ENCODE results near the gene DUSP22. TPM values are rescaled to one million over a fixed set of nuclear protein-coding genes. Genes with fewer than 3 reads are reported as not detected.

DUSP22 gene
- total RNA-seq, 4 donors from 2014 or later, result 34.7 to 75.9 (median 48.5) TPM

DNA sequence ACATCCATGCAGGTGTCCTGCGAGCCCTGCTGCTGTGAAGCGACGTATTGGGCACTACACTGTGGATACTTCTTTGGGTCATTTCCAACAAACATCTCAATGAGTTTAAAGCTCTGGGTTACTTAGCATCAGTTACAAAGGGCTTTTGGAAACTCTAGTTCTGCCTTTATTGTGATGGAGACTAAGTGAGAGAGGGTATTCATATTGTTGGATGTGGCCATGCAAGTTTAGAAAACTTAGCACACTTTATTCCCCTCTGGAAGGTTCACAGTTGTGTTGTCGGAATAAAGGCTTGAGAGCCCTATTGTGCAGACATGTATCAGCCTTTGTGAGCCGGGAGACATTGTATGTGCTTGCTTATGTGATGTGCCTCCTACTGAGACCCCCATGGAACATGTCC, 22.1 kb downstream of the DUSP22 start:
- H3K4me1 ChIP-seq, result peaks cover 0 to 33% (median 2%) of the 10 kb centered on the region in 4 donors
- DNase-seq, result no peak
- H3K4me3 ChIP-seq, result no peak overlapping the region
- no peaks in the 10 kb centered on the region for H3K9me3 ChIP-seq
- H3K36me3 ChIP-seq, result no peaks in the 10 kb centered on the region
- no peaks in the 10 kb centered on the region for H3K27me3 ChIP-seq
- peak overlapping the region in 1 of 4 donors; percentile 75 for H3K27ac ChIP-seq
- no peak for TF ChIP-seq POLR2A (IDR thresholded peaks at IDR 0.05)
- TF ChIP-seq, protein P1, sequence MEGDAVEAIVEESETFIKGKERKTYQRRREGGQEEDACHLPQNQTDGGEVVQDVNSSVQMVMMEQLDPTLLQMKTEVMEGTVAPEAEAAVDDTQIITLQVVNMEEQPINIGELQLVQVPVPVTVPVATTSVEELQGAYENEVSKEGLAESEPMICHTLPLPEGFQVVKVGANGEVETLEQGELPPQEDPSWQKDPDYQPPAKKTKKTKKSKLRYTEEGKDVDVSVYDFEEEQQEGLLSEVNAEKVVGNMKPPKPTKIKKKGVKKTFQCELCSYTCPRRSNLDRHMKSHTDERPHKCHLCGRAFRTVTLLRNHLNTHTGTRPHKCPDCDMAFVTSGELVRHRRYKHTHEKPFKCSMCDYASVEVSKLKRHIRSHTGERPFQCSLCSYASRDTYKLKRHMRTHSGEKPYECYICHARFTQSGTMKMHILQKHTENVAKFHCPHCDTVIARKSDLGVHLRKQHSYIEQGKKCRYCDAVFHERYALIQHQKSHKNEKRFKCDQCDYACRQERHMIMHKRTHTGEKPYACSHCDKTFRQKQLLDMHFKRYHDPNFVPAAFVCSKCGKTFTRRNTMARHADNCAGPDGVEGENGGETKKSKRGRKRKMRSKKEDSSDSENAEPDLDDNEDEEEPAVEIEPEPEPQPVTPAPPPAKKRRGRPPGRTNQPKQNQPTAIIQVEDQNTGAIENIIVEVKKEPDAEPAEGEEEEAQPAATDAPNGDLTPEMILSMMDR (IDR thresholded peaks at IDR 0.05), result no peak

DNA sequence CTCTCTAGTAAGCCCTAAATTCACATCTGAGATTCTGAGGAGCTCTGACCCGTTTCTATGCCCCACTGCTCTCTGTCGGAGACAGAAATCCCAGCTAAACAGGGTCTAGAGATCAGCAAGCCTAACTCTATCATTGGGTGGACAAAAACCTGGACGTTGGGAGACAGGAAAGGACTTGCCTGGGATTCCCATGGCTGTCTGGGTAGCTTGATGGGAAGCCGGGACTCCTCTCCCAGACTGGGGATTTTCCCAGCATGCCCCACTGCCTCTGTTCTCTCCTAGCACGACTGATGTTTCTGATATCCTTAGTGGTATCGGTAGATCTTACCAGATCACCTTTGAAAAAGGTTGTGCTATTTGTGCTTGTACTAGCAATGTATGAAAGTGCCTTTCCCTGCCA, 22.9 kb downstream of the DUSP22 start:
- H3K4me3 ChIP-seq, result no peak overlapping the region
- H3K9me3 ChIP-seq, result no peaks in the 10 kb centered on the region
- H3K27ac ChIP-seq, result peak overlapping the region in 1 of 4 donors; percentile 75
- no peaks in the 10 kb centered on the region for H3K36me3 ChIP-seq
- no peaks in the 10 kb centered on the region for H3K27me3 ChIP-seq
- DNase-seq, result peak in 1 of 3 donors; percentile 34
- peaks cover 0 to 40% (median 5%) of the 10 kb centered on the region in 4 donors for H3K4me1 ChIP-seq
- TF ChIP-seq POLR2A (IDR thresholded peaks at IDR 0.05), result no peak
- TF ChIP-seq, protein P1 (IDR thresholded peaks at IDR 0.05), result no peak

DNA sequence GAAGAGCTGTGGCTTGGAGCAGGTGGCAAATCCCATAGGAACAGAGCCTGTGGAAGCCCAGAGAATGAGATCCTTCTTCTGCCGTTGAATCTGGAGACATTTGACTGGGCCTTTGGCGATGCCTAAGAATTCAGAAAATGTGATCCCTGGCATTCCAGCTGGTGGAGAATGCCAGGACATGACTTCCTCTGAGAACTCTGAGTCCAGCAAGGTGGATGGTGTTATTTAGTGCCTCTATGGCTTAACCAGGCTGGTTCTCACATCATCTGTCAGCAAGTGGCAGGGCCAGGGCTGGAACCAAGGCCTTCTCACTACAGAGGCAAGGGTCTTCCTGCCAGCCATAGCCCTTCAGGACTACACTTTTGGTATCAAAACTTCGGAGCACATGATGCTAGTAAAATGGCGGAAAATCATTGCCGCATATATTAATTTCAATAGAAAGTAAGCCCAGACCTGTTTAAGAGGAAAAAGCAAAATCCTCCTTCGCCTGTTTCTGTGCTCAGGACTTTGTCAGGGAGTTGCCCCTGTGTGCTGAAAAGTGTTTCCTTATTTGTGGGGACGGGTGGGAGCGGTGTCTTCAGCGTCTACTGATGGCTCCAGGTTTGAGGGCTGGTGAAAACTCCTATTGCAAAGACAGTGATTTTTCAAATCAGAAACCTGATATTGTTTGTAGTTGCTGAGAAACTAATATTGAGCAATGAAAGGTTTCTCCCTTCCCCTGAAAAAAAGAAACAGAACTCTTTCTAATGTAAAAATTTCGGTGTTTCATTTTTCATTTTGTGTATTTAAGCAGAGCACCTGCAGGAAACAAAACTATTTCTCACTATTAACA, 23.9 kb downstream of the DUSP22 start:
- TF ChIP-seq POLR2A (IDR thresholded peaks at IDR 0.05), result no peak
- TF ChIP-seq, protein P1 (IDR thresholded peaks at IDR 0.05), result no peak
- Histone ChIP-seq H3K4me1 (peaks cover 0 to 44% (median 6%) of the 10 kb centered on the region in 4 donors), H3K27ac (peak overlapping the region in 1 of 4 donors; percentile 75), H3K9me3 (no peaks in the 10 kb centered on the region), H3K36me3 (no peaks in the 10 kb centered on the region), H3K4me3 (no peak overlapping the region), H3K27me3 (no peaks in the 10 kb centered on the region)
- DNase-seq, result peak in 1 of 3 donors; percentile 36

DNA sequence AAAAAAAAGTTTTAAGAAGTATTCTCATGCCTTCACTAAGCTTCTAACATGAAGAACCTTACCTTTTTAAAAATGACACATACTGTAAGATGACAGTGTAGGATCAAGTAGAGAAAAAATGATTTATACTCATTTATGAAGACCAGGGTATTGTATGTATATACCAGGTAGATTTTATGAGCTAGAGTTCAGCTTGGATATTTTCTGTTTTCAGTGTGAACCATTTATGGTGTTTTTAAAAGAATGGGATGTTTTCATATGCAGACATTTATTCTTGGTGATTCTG, 24.4 kb downstream of the DUSP22 start:
- no peak overlapping the region for H3K4me3 ChIP-seq
- H3K4me1 ChIP-seq, result peaks cover 0 to 44% (median 6%) of the 10 kb centered on the region in 4 donors
- TF ChIP-seq, protein P1 (IDR thresholded peaks at IDR 0.05), result no peak
- TF ChIP-seq POLR2A (IDR thresholded peaks at IDR 0.05), result no peak
- H3K27me3 ChIP-seq, result no peaks in the 10 kb centered on the region
- no peaks in the 10 kb centered on the region for H3K36me3 ChIP-seq
- no peak for DNase-seq
- no peaks in the 10 kb centered on the region for H3K9me3 ChIP-seq
- H3K27ac ChIP-seq, result peak overlapping the region in 2 of 4 donors; percentile 47 to 75

DNA sequence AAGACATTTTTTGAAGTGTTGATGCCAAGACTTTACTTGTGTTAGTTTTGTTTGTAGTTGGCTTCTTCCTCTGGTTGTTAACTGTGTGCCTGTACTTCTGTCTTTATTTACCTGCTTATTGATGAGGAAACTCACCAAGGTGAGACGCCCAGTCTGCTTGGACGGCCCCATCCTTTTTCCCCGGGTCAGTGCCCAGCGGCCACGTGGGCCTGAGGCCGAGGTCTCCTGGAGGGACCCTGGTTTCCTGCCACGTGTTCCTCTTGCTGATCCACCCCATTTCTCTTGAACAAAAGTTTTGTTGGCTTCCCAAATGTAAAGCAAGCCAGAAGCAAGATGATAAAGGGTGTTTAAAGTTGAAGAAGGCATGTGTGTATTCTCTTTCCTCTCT, 24.8 kb downstream of the DUSP22 start:
- H3K27me3 ChIP-seq, result no peaks in the 10 kb centered on the region
- TF ChIP-seq, protein P1 (IDR thresholded peaks at IDR 0.05), result no peak
- no peak for TF ChIP-seq POLR2A (IDR thresholded peaks at IDR 0.05)
- no peak overlapping the region for H3K4me3 ChIP-seq
- no peaks in the 10 kb centered on the region for H3K9me3 ChIP-seq
- H3K36me3 ChIP-seq, result no peaks in the 10 kb centered on the region
- DNase-seq, result peak; percentile 33 to 82 (median 77)
- H3K27ac ChIP-seq, result peak overlapping the region in 2 of 4 donors; percentile 47 to 75
- peaks cover 0 to 40% (median 6%) of the 10 kb centered on the region in 4 donors for H3K4me1 ChIP-seq

All from Peyer's patch (tissue), 4 donors.